Lower leg skin (tissue), 4 donors: ENCODE measurements around the gene MAGI2. TPM values are rescaled to one million over a fixed set of nuclear protein-coding genes. Genes with fewer than 3 reads are reported as not detected.
"Not testable (repeated sequence)": the region's sequence is repeated elsewhere in the genome, so short reads cannot be mapped to it uniquely, and the experiment has no call there.

Experiments used
- DNase-seq, 2 donors: peaks; one replicate each; pipeline ENCODE4 v3.0.0-alpha.2; 2019; ENCODE audit warnings: low spot score in 2 of 2
- H3K4me3 ChIP-seq: fragments of 200-600 bp; sonication (generic); 2 replicates; pipeline ENCODE4 v1.5.1; 2017; ENCODE audit warnings: mild to moderate bottlenecking, low read depth; ENCODE audit not compliant: poor library complexity, severe bottlenecking
- CTCF ChIP-seq, 3 donors: fragments of 450-650 bp; IDR thresholded peaks; one replicate each; pipeline ENCODE4 v1.5.1; 2016; ENCODE audit warnings: antibody characterized with exemption in 3 of 3, mild to moderate bottlenecking in 3 of 3, moderate library complexity in 2 of 3
- POLR2A ChIP-seq, 2 donors: fragments of 450-650 bp; IDR thresholded peaks; one replicate each; pipeline ENCODE4 v1.6.1; 2016 to 2017; ENCODE audit warnings: antibody characterized with exemption in 2 of 2, mild to moderate bottlenecking in 1 of 2, moderate library complexity in 1 of 2
- WGBS, 2 donors: methylation state at CpG; one replicate each; pipeline ENCODE4 v1.1.5; 2018; 5-methylcytosine and 5-hydroxymethylcytosine counted together
- intact Hi-C: fragments of 100-400 bp; cut with DNase I; formaldehyde crosslinking; loops from one replicate; pipeline ENCODE4 v1.15.0; 2023; ENCODE audit warnings: low total_unique reads
- total RNA-seq, 4 donors: library from RNA; depleted of rRNA; stranded (reverse); fragments of >200 nt; gene quantifications; one replicate each; pipeline ENCODE4 v1.1.0, GENCODE V29; 2016

MAGI2 gene
- total RNA-seq, 4 donors from 2014 or later = 1.6 to 3.0 (median 2.1) TPM

DNA sequence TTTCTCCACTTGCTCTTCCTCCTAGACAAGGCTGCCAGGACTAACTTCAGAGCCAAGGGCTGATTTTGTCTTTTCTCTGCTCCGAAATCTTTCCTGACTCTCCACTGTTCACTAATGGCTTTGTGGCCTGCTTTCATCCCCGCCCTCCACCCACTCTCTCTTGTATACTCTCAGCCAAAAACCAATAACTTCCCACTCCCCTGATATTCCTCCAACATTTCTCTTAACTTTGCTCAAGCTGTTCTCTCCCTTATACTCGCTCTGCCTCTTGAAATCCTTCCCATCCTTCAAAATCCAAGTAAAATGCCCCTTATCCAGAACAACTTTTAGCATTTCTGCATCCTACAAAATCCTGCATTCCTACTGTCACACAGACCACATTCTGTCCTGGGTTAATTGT, 1440.1 kb downstream of the MAGI2 start:
- TF ChIP-seq POLR2A (IDR thresholded peaks at IDR 0.05) = no peak
- no peak for TF ChIP-seq CTCF (IDR thresholded peaks at IDR 0.05)
- 47 to 80% methylated on average over 3 of the region's 3 CpGs for WGBS, 2 donors
- H3K4me3 ChIP-seq = no peak overlapping the region
- intact Hi-C loops = no loop called here
- DNase-seq = no peak

GRCh38 chr7:78011642-78012041, 1441.8 kb downstream of the MAGI2 start:
- WGBS, 2 donors = 55 to 66% methylated on average over 5 of the region's 5 CpGs
- TF ChIP-seq POLR2A (IDR thresholded peaks at IDR 0.05) (no peak), CTCF (IDR thresholded peaks at IDR 0.05) (no peak)
- intact Hi-C loops = no loop called here

GRCh38 chr7:78007231-78007630, 1446.2 kb downstream of the MAGI2 start:
- intact Hi-C loops = no loop called here
- no peak for TF ChIP-seq POLR2A (IDR thresholded peaks at IDR 0.05)
- no peak for TF ChIP-seq CTCF (IDR thresholded peaks at IDR 0.05)
- 74 to 79% methylated on average over 3 of the region's 3 CpGs for WGBS, 2 donors
- DNase-seq = no peak
- H3K4me3 ChIP-seq = no peak overlapping the region

More at GRCh38 chr7:78011642-78012041, 1441.8 kb downstream of the MAGI2 start:
- no peak for DNase-seq
- no peak overlapping the region for H3K4me3 ChIP-seq

- intact Hi-C loops = no loop called here
- WGBS, 2 donors = 92 to 94% methylated on average over 10 of the region's 10 CpGs
- no peak for DNase-seq
- H3K4me3 ChIP-seq = no peak overlapping the region
- TF ChIP-seq CTCF (IDR thresholded peaks at IDR 0.05) = no peak
- TF ChIP-seq POLR2A (IDR thresholded peaks at IDR 0.05) = no peak
These were observed 1447.3 kb downstream of the MAGI2 start for GRCh38 chr7:78006063-78006755.

DNA sequence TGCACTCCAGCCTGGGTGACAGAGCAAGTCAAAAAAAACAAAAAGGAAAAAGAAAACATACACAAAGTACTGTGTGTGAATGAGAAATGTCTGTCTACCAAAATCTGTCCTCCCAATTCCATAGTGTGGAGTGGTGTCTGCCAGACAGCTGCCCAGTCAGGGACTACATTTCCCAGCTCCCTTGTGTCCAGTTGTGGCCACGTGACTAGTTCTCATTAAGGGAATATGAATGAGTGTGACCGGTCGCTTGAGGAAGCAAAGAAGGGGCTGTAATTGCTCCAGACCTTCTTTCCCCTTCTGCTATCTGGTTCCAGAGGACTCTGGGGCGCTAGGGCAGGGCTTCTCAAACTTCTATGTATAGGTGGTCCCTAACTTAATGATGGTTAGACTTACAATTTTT, 1450.8 kb downstream of the MAGI2 start:
- intact Hi-C loops = no loop called here
- DNase-seq = no peak
- 93 to 94% methylated on average over 4 of the region's 4 CpGs for WGBS, 2 donors
- H3K4me3 ChIP-seq = no peak overlapping the region
- TF ChIP-seq CTCF (IDR thresholded peaks at IDR 0.05) = no peak
- TF ChIP-seq POLR2A (IDR thresholded peaks at IDR 0.05) = no peak

- no peak overlapping the region for H3K4me3 ChIP-seq
- WGBS, 2 donors = 57 to 61% methylated on average over 3 of the region's 3 CpGs
- DNase-seq = no peak
- intact Hi-C loops = no loop called here
- TF ChIP-seq CTCF (IDR thresholded peaks at IDR 0.05) (no peak), POLR2A (IDR thresholded peaks at IDR 0.05) (no peak)
These were observed 1451.4 kb downstream of the MAGI2 start for GRCh38 chr7:78002021-78002420.

- intact Hi-C loops, DNase-seq, H3K4me3 ChIP-seq: not testable (repeated sequence)
- WGBS, 2 donors = 54 to 82% methylated on average over 3 of the region's 3 CpGs
These were observed 1454.3 kb downstream of the MAGI2 start for GRCh38 chr7:77999168-77999567.
